ENCODE data around the gene PXMP4.

Gene PXMP4

DNA sequence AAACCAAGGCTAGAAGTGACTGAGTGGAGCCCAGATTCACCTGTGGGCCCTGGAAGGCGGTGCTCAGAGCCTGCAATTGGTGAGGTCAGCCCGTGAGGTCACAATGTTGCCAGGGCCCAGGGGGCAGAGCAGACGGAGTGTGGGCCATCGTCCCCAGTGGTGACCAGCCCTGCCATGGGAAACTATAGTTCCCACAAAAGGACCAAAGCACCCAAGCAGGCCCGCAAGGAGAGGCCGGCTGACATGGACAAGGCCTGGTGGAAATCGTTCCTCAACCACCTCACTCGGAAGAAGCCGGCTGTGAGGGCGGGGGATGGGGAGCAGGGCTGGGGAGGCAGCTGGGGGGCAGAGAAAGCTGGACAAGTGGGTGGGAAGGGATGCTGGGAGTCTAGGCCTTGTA, 57.9 kb downstream of the PXMP4 start, which contains the start of gene C20orf144:
Gene C20orf144 (plus strand): TSS at position 156 of the 400 bp plus-strand sequence. CDS start 19 bp downstream, at position 175.
- DNase-seq (ENCODE audit: low read depth) = no peak
- TF ChIP-seq, protein P1, sequence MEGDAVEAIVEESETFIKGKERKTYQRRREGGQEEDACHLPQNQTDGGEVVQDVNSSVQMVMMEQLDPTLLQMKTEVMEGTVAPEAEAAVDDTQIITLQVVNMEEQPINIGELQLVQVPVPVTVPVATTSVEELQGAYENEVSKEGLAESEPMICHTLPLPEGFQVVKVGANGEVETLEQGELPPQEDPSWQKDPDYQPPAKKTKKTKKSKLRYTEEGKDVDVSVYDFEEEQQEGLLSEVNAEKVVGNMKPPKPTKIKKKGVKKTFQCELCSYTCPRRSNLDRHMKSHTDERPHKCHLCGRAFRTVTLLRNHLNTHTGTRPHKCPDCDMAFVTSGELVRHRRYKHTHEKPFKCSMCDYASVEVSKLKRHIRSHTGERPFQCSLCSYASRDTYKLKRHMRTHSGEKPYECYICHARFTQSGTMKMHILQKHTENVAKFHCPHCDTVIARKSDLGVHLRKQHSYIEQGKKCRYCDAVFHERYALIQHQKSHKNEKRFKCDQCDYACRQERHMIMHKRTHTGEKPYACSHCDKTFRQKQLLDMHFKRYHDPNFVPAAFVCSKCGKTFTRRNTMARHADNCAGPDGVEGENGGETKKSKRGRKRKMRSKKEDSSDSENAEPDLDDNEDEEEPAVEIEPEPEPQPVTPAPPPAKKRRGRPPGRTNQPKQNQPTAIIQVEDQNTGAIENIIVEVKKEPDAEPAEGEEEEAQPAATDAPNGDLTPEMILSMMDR (conservative IDR thresholded peaks at IDR 0.05; ENCODE audit: low read depth, low read length) = no peak
- H3K4me3 ChIP-seq (ENCODE audit: low read length) = peak within 1 kb of the TSS; percentile 73

GRCh38 chr20:33660685-33661058, 59.4 kb downstream of the PXMP4 start:
- no peak overlapping the region for H3K4me3 ChIP-seq (ENCODE audit: low read length)
- TF ChIP-seq, protein P1 (conservative IDR thresholded peaks at IDR 0.05; ENCODE audit: low read depth, low read length) = no peak
- DNase-seq (ENCODE audit: low read depth) = no peak

- no peak overlapping the region for H3K4me3 ChIP-seq (ENCODE audit: low read length)
These were observed 60.0 kb downstream of the PXMP4 start for GRCh38 chr20:33660035-33660684.

GRCh38 chr20:33659341-33660034, 60.6 kb downstream of the PXMP4 start:
- DNase-seq (ENCODE audit: low read depth) = no peak
- H3K4me3 ChIP-seq (ENCODE audit: low read length) = no peak overlapping the region
- TF ChIP-seq, protein P1 (conservative IDR thresholded peaks at IDR 0.05; ENCODE audit: low read depth, low read length) = no peak

More at GRCh38 chr20:33660035-33660684, 60.0 kb downstream of the PXMP4 start:
- no peak for DNase-seq (ENCODE audit: low read depth)
- TF ChIP-seq, protein P1 (conservative IDR thresholded peaks at IDR 0.05; ENCODE audit: low read depth, low read length) = no peak

DNA sequence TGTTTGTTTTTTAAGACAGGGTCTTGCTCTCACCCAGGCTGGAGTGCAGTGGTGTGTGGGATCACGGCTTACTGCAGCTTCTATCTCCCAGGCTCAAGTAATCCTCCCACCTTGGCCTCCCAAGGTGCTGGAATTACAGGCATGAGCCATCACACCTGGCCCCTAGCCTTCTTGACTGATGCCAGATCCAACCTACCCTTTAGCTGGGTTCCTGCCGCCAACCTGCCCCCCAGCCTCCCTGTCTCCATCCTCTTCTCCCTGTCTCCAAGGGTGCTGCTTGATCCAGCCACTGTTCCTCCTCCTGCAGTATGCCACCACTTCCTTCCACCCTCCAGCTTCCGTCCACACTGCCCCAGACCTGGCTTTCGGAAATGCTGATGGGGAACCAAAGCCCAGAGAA, 61.2 kb downstream of the PXMP4 start:
- H3K4me3 ChIP-seq (ENCODE audit: low read length) = no peak overlapping the region
- no peak for DNase-seq (ENCODE audit: low read depth)
- TF ChIP-seq, protein P1 (conservative IDR thresholded peaks at IDR 0.05; ENCODE audit: low read depth, low read length) = no peak

- no peak overlapping the region for H3K4me3 ChIP-seq (ENCODE audit: low read length)
- TF ChIP-seq, protein P1 (conservative IDR thresholded peaks at IDR 0.05; ENCODE audit: low read depth, low read length) = no peak
- DNase-seq (ENCODE audit: low read depth) = no peak
These were observed 61.6 kb downstream of the PXMP4 start for GRCh38 chr20:33658510-33658909.

GRCh38 chr20:33657704-33658095, 62.4 kb downstream of the PXMP4 start:
- TF ChIP-seq, protein P1 (conservative IDR thresholded peaks at IDR 0.05; ENCODE audit: low read depth, low read length) = no peak
- H3K4me3 ChIP-seq (ENCODE audit: low read length) = no peak overlapping the region
- DNase-seq (ENCODE audit: low read depth) = no peak

Measured in retinal pigment epithelial cell (primary cell).